H1 (cell line): Measurements from ENCODE around the gene PIK3C2G. TPM values are rescaled to one million over a fixed set of nuclear protein-coding genes. Genes with fewer than 3 reads are reported as not detected.

Source experiments
- CTBP2 ChIP-seq: IDR thresholded peaks from 2 replicates; pipeline ENCODE4 v1.7.0; 2011; ENCODE audit warnings: borderline replicate concordance, mild to moderate bottlenecking, moderate library complexity, mixed read lengths, low read length; ENCODE audit not compliant: insufficient read depth, insufficient read length
- KDM5A ChIP-seq: fragments of 200-600 bp; IDR thresholded peaks from 2 replicates; pipeline ENCODE4 v1.7.1; 2012; ENCODE audit warnings: mild to moderate bottlenecking, low read length, inconsistent platforms, mixed read lengths
- SUZ12 ChIP-seq: fragments of 200-600 bp; sonication (generic); IDR thresholded peaks from 2 replicates; pipeline ENCODE4 v1.6.1; 2012; ENCODE audit warnings: mild to moderate bottlenecking, inconsistent platforms, low read length, moderate library complexity, mixed read lengths
- polyA plus RNA-seq, 7 experiments: library from polyadenylated mRNA; depleted of rRNA in 3 of 7; stranded (reverse) in 5 of 7; unstranded in 2 of 7; fragments of >200 nt in 5 of 7; fragments of 200-250 nt in 2 of 7; gene quantifications; 1 replicate in 5 of 7; 2 replicates in 1 of 7; 4 replicates in 1 of 7; pipeline versions ENCODE4 v1.2.1 to v1.2.3, GENCODE V29; 2011 to 2013; ENCODE audit warnings: missing spikeins in 2 of 7, mixed read lengths in 2 of 7
- total RNA-seq: library from RNA; stranded (reverse); fragmentation: NEBNext Ultra II Directional; extraction: Animal tissue kit (Norgen Biotek cat#: 25700); gene quantifications from 2 replicates; pipeline ENCODE4 v1.2.1, GENCODE V29; 2021
- TF ChIP-seq, protein P1 (sequence below): fragments of 300-600 bp; sonication (generic); IDR thresholded peaks from 2 replicates; pipeline ENCODE4 v1.7.1; 2012; ENCODE audit warnings: low read length, moderate library complexity, mild to moderate bottlenecking, inconsistent platforms; ENCODE audit not compliant: insufficient replicate concordance

Gene PIK3C2G
- total and polyA plus RNA-seq, 2 of the 8 experiments (the other 6 are each of a cell fraction or from before 2014, with no cell fraction given): not detected

DNA sequence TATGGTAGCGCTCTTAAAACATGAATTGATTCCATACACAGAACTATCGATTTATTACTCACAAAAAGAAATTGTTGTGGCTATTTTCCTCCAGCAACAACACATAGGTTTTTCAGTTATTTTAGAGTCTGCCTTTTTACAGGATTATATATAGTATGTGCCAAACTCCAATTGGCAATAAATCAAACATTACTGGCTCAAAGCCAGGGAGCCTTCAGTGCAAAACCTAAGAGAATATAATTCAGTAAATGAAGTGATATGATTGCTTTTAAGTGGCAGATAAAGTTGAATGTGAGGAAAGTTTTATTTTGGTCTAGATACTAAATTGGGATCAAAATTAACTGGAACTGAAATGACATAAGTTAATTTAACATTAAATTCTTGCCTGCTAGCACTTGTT, 234.8 kb downstream of the PIK3C2G start (continued):
- TF ChIP-seq KDM5A: no peak
- TF ChIP-seq, protein P1, sequence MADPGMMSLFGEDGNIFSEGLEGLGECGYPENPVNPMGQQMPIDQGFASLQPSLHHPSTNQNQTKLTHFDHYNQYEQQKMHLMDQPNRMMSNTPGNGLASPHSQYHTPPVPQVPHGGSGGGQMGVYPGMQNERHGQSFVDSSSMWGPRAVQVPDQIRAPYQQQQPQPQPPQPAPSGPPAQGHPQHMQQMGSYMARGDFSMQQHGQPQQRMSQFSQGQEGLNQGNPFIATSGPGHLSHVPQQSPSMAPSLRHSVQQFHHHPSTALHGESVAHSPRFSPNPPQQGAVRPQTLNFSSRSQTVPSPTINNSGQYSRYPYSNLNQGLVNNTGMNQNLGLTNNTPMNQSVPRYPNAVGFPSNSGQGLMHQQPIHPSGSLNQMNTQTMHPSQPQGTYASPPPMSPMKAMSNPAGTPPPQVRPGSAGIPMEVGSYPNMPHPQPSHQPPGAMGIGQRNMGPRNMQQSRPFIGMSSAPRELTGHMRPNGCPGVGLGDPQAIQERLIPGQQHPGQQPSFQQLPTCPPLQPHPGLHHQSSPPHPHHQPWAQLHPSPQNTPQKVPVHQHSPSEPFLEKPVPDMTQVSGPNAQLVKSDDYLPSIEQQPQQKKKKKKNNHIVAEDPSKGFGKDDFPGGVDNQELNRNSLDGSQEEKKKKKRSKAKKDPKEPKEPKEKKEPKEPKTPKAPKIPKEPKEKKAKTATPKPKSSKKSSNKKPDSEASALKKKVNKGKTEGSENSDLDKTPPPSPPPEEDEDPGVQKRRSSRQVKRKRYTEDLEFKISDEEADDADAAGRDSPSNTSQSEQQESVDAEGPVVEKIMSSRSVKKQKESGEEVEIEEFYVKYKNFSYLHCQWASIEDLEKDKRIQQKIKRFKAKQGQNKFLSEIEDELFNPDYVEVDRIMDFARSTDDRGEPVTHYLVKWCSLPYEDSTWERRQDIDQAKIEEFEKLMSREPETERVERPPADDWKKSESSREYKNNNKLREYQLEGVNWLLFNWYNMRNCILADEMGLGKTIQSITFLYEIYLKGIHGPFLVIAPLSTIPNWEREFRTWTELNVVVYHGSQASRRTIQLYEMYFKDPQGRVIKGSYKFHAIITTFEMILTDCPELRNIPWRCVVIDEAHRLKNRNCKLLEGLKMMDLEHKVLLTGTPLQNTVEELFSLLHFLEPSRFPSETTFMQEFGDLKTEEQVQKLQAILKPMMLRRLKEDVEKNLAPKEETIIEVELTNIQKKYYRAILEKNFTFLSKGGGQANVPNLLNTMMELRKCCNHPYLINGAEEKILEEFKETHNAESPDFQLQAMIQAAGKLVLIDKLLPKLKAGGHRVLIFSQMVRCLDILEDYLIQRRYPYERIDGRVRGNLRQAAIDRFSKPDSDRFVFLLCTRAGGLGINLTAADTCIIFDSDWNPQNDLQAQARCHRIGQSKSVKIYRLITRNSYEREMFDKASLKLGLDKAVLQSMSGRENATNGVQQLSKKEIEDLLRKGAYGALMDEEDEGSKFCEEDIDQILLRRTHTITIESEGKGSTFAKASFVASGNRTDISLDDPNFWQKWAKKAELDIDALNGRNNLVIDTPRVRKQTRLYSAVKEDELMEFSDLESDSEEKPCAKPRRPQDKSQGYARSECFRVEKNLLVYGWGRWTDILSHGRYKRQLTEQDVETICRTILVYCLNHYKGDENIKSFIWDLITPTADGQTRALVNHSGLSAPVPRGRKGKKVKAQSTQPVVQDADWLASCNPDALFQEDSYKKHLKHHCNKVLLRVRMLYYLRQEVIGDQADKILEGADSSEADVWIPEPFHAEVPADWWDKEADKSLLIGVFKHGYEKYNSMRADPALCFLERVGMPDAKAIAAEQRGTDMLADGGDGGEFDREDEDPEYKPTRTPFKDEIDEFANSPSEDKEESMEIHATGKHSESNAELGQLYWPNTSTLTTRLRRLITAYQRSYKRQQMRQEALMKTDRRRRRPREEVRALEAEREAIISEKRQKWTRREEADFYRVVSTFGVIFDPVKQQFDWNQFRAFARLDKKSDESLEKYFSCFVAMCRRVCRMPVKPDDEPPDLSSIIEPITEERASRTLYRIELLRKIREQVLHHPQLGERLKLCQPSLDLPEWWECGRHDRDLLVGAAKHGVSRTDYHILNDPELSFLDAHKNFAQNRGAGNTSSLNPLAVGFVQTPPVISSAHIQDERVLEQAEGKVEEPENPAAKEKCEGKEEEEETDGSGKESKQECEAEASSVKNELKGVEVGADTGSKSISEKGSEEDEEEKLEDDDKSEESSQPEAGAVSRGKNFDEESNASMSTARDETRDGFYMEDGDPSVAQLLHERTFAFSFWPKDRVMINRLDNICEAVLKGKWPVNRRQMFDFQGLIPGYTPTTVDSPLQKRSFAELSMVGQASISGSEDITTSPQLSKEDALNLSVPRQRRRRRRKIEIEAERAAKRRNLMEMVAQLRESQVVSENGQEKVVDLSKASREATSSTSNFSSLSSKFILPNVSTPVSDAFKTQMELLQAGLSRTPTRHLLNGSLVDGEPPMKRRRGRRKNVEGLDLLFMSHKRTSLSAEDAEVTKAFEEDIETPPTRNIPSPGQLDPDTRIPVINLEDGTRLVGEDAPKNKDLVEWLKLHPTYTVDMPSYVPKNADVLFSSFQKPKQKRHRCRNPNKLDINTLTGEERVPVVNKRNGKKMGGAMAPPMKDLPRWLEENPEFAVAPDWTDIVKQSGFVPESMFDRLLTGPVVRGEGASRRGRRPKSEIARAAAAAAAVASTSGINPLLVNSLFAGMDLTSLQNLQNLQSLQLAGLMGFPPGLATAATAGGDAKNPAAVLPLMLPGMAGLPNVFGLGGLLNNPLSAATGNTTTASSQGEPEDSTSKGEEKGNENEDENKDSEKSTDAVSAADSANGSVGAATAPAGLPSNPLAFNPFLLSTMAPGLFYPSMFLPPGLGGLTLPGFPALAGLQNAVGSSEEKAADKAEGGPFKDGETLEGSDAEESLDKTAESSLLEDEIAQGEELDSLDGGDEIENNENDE: no peak
- TF ChIP-seq SUZ12: no peak
- TF ChIP-seq CTBP2: no peak
